ENCODE results near the gene SLC47A2. TPM values are rescaled to one million over a fixed set of nuclear protein-coding genes. Genes with fewer than 3 reads are reported as not detected.

SLC47A2 gene
- total and polyA plus RNA-seq, 2 of the 13 experiments (the other 11 are each of a cell fraction or from before 2014, with no cell fraction given): 0.04 TPM; not detected in 1

DNA sequence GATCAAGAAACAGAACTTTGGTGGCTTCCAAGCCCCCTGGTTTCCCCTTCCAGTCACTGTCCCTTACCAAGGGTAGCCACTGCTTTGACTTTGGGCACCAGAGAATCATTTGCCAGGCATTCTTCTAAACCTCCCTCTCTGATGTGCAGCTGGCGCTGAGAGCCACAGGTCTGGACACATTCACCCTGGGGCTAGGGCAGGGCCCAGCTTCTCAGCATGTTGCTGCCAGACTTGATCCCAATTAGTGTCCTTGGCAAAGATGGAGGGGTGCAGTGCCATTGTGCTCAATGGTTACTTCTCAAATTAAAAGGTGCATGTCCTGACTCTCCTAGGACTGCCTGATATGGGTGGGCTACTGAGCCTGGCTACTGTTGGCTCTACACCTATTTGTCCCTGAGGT lies 7.6 kb upstream of the SLC47A2 start:
- Histone ChIP-seq H3K4me3 (replicated peaks in 1 of 3; ENCODE audit: insufficient read depth in 1 of 3, low read depth in 2 of 3, low read length in 3 of 3) (no peak overlapping the region), H3K27ac (ENCODE audit: extremely low read length, insufficient read depth, low read length) (no peak overlapping the region), H3K9me3 (ENCODE audit: low read length) (no peaks in the 10 kb centered on the region), H3K4me1 (ENCODE audit: insufficient read depth, low read length) (peaks cover 54% of the 10 kb centered on the region), H4K20me1 (ENCODE audit: insufficient read depth, low read length) (no peaks in the 10 kb centered on the region), H3K27me3 (ENCODE audit: control insufficient read depth in 1 of 2, insufficient read depth in 2 of 2, low read length in 2 of 2) (no peaks in the 10 kb centered on the region), H2AFZ (ENCODE audit: low read length) (no peak overlapping the region), H3K36me3 (replicated peaks in 1 of 2; ENCODE audit: control insufficient read depth in 1 of 2, insufficient read depth in 2 of 2, low read length in 2 of 2) (no peaks in the 10 kb centered on the region), H3K4me2 (ENCODE audit: low read depth, low read length) (no peak overlapping the region), H3K9ac (ENCODE audit: insufficient read depth, low read depth, low read length) (no peak overlapping the region), H3K79me2 (ENCODE audit: insufficient read depth, low read length) (no peaks in the 10 kb centered on the region)
- POLR2A ChIA-PET: no interaction called here
- CTCF ChIA-PET (ENCODE audit: low intra/inter-chr PET ratio, low total read pairs): no interaction called here
- intact Hi-C loops (cut with micrococcal nuclease; ENCODE audit: unreplicated experiment): loop anchor here (10.0 kb wide), 1 partner anchor 79 kb away; the partner anchor contains the start of gene ALDH3A2
- in situ Hi-C loops (cut with HindIII; ENCODE audit: extremely low pct_ligation_motif_present, low pct_unique_long_range_greater_than_20kb): loop anchor here (25.0 kb wide), 1 partner anchor 212 kb away; no protein-coding TSS in a partner anchor
- TF ChIP-seq PRMT3 (CRISPR knock-in tag; IDR thresholded peaks at IDR 0.05; ENCODE audit: borderline replicate concordance, low read depth): no peak
- TF ChIP-seq KLF16 (CRISPR knock-in tag; IDR thresholded peaks at IDR 0.05): no peak
- no peak for TF ChIP-seq SP140L (CRISPR knock-in tag; IDR thresholded peaks at IDR 0.05; ENCODE audit: borderline replicate concordance)
- TF ChIP-seq, protein P1, sequence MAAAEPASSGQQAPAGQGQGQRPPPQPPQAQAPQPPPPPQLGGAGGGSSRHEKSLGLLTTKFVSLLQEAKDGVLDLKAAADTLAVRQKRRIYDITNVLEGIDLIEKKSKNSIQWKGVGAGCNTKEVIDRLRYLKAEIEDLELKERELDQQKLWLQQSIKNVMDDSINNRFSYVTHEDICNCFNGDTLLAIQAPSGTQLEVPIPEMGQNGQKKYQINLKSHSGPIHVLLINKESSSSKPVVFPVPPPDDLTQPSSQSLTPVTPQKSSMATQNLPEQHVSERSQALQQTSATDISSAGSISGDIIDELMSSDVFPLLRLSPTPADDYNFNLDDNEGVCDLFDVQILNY (CRISPR knock-in tag; conservative IDR thresholded peaks at IDR 0.05): no peak
- no peak for TF ChIP-seq RBFOX2 (IDR thresholded peaks at IDR 0.05; ENCODE audit: low read depth, low read length)
- TF ChIP-seq ZNF766 (CRISPR knock-in tag; IDR thresholded peaks at IDR 0.05; ENCODE audit: borderline replicate concordance): no peak
- no peak for TF ChIP-seq SETDB1 (CRISPR knock-in tag; IDR thresholded peaks at IDR 0.05; ENCODE audit: borderline replicate concordance)
- no peak for TF ChIP-seq KDM5B (CRISPR knock-in tag; IDR thresholded peaks at IDR 0.05; ENCODE audit: borderline replicate concordance)
- no peak for TF ChIP-seq SSRP1 (CRISPR knock-in tag; IDR thresholded peaks at IDR 0.05)
- ATAC-seq (no peak), DNase-seq (ENCODE audit: low spot score) (no peak), FAIRE-seq (no peak)
- no TSS peak for BruUV-seq (replicated peaks)
- 100% methylated on average over 1 of the region's 1 CpG for WGBS (ENCODE audit: low lambda C conversion rate)
